ENCODE data around the gene ISM1. TPM values are rescaled to one million over a fixed set of nuclear protein-coding genes. Genes with fewer than 3 reads are reported as not detected.
"Not testable (repeated sequence)": the region's sequence is repeated elsewhere in the genome, so short reads cannot be mapped to it uniquely, and the experiment has no call there.

The ISM1 gene
- total RNA-seq, 4 donors from 2014 or later, result 0.70 to 3.3 (median 1.7) TPM

GRCh38 chr20:13229538-13229937 lies 8.5 kb downstream of the ISM1 start:
- Histone ChIP-seq H3K27me3 (no peaks in the 10 kb centered on the region), H3K4me3 (no peak overlapping the region), H3K27ac (no peak overlapping the region), H3K4me1 (no peaks in the 10 kb centered on the region), H3K36me3 (no peaks in the 10 kb centered on the region), H3K9me3 (no peaks in the 10 kb centered on the region)
- TF ChIP-seq CTCF (IDR thresholded peaks at IDR 0.05), result no peak
- no peak for TF ChIP-seq POLR2A (IDR thresholded peaks at IDR 0.05)
- DNase-seq, result no peak

GRCh38 chr20:13231031-13231752 lies 10.1 kb downstream of the ISM1 start:
- Histone ChIP-seq H3K27ac (no peak overlapping the region), H3K36me3 (no peaks in the 10 kb centered on the region), H3K9me3 (no peaks in the 10 kb centered on the region), H3K27me3 (no peaks in the 10 kb centered on the region), H3K4me1 (no peaks in the 10 kb centered on the region), H3K4me3 (no peak overlapping the region)
- DNase-seq, result no peak
- no peak for TF ChIP-seq CTCF (IDR thresholded peaks at IDR 0.05)
- no peak for TF ChIP-seq POLR2A (IDR thresholded peaks at IDR 0.05)

GRCh38 chr20:13232999-13233398 lies 11.9 kb downstream of the ISM1 start:
- Histone ChIP-seq H3K27me3 (no peaks in the 10 kb centered on the region), H3K36me3 (no peaks in the 10 kb centered on the region), H3K9me3 (no peaks in the 10 kb centered on the region), H3K4me3 (no peak overlapping the region), H3K27ac (no peak overlapping the region), H3K4me1 (no peaks in the 10 kb centered on the region)
- TF ChIP-seq CTCF (IDR thresholded peaks at IDR 0.05) (no peak), POLR2A (IDR thresholded peaks at IDR 0.05) (no peak)
- no peak for DNase-seq

- Histone ChIP-seq H3K4me1 (no peaks in the 10 kb centered on the region), H3K4me3 (no peak overlapping the region), H3K36me3 (no peaks in the 10 kb centered on the region), H3K27ac (no peak overlapping the region), H3K9me3 (no peaks in the 10 kb centered on the region), H3K27me3 (no peaks in the 10 kb centered on the region)
- no peak for TF ChIP-seq POLR2A (IDR thresholded peaks at IDR 0.05)
- no peak for TF ChIP-seq CTCF (IDR thresholded peaks at IDR 0.05)
- no peak for DNase-seq
Observed at GRCh38 chr20:13234961-13235360, 13.9 kb downstream of the ISM1 start.

- not testable (repeated sequence) for DNase-seq, H3K9me3 ChIP-seq, H3K4me1 ChIP-seq, H3K27ac ChIP-seq, H3K27me3 ChIP-seq, H3K36me3 ChIP-seq, H3K4me3 ChIP-seq
Observed at GRCh38 chr20:13236360-13236759, 15.3 kb downstream of the ISM1 start.

- Histone ChIP-seq H3K27me3 (no peaks in the 10 kb centered on the region), H3K36me3 (no peaks in the 10 kb centered on the region), H3K9me3 (no peaks in the 10 kb centered on the region), H3K4me1 (no peaks in the 10 kb centered on the region), H3K27ac (no peak overlapping the region), H3K4me3 (no peak overlapping the region)
- no peak for DNase-seq
- TF ChIP-seq CTCF (IDR thresholded peaks at IDR 0.05) (no peak), POLR2A (IDR thresholded peaks at IDR 0.05) (no peak)
Observed at GRCh38 chr20:13236990-13237720, 16.1 kb downstream of the ISM1 start.
